ENCODE data around the gene LIMK2.

DNA sequence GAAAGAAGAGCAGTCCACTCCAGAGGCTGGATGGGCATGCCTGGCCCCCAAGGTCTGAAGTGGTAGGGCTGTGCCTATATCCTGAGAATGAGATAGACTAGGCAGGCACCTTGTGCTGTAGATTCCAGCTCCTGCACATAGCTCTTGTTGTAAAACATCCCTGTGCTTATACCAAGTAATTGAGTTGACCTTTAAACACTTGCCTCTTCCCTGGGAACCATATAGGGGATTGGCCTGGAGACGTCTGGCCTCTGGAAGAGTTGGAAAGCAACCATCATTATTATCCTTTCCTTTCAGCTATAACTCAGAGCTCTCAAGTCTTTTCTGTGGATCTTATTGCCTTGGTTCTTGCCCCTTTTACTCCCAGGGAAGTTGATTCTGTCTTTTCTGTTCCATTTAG, 15.1 kb downstream of the LIMK2 start:
- TF ChIP-seq HDGF (IDR thresholded peaks at IDR 0.05; ENCODE audit: borderline replicate concordance) (no peak), BHLHE40 (IDR thresholded peaks at IDR 0.05; ENCODE audit: borderline replicate concordance) (no peak), ELF4 (IDR thresholded peaks at IDR 0.05) (no peak), FOXK2 (IDR thresholded peaks at IDR 0.05) (no peak), SP1 (IDR thresholded peaks at IDR 0.05) (no peak), FOXM1 (IDR thresholded peaks at IDR 0.05; ENCODE audit: borderline replicate concordance) (no peak)
- TF ChIP-seq, protein P1, sequence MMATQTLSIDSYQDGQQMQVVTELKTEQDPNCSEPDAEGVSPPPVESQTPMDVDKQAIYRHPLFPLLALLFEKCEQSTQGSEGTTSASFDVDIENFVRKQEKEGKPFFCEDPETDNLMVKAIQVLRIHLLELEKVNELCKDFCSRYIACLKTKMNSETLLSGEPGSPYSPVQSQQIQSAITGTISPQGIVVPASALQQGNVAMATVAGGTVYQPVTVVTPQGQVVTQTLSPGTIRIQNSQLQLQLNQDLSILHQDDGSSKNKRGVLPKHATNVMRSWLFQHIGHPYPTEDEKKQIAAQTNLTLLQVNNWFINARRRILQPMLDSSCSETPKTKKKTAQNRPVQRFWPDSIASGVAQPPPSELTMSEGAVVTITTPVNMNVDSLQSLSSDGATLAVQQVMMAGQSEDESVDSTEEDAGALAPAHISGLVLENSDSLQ (IDR thresholded peaks at IDR 0.05), result no peak
